ENCODE data around the gene ARHGEF28. TPM values are rescaled to one million over a fixed set of nuclear protein-coding genes. Genes with fewer than 3 reads are reported as not detected.

Gene ARHGEF28
- polyA plus RNA-seq, 3 donors = not detected

- Mint-ChIP-seq H3K27ac (no peak overlapping the region), H3K4me3 (no peak overlapping the region), H3K9me3 (peaks cover 0 to 3% (median 0%) of the 10 kb centered on the region in 7 donors), H3K36me3 (no peaks in the 10 kb centered on the region), H3K27me3 (ENCODE audit: low read depth in 3 of 3) (peaks cover 0 to 10% (median 3%) of the 10 kb centered on the region in 3 donors), H3K4me1 (no peaks in the 10 kb centered on the region)
- no peaks in the 10 kb centered on the region for H3K4me1 ChIP-seq (ENCODE audit: control insufficient read depth in 1 of 2, insufficient read depth in 2 of 2, low read length in 2 of 2)
- no peaks in the 10 kb centered on the region for H3K27me3 ChIP-seq (ENCODE audit: control insufficient read depth in 2 of 2, insufficient read depth in 2 of 2, low read length in 2 of 2)
- no peak overlapping the region for H3K4me3 ChIP-seq (replicated peaks in 1 of 3; ENCODE audit: low read depth in 2 of 3, low read length in 3 of 3)
- DNase-seq = no peak
- H3K27ac ChIP-seq (ENCODE audit: low read depth in 1 of 2, low read length in 2 of 2) = no peak overlapping the region
- no peak overlapping the region for H3K4me2 ChIP-seq (replicated peaks; ENCODE audit: extremely low read depth, low read length, poor library complexity, severe bottlenecking)
- H3K9me3 ChIP-seq (replicated peaks in 1 of 2; ENCODE audit: control insufficient read depth in 1 of 2, insufficient read depth in 1 of 2, low read length in 2 of 2) = no peaks in the 10 kb centered on the region
- intact Hi-C loops (cut with micrococcal nuclease) = no loop called here
- WGBS (ENCODE audit: insufficient coverage) = 90% methylated on average over 3 of the region's 4 CpGs
- H3K9ac ChIP-seq (ENCODE audit: insufficient read depth, low read length, poor library complexity, severe bottlenecking) = no peak overlapping the region
- no peak overlapping the region for H2AFZ ChIP-seq (ENCODE audit: insufficient read depth, low read depth, low read length, poor library complexity, severe bottlenecking)
- TF ChIP-seq CTCF (IDR thresholded peaks at IDR 0.05) = no peak
- H3K36me3 ChIP-seq (replicated peaks in 1 of 2; ENCODE audit: control insufficient read depth in 1 of 2, insufficient read depth in 2 of 2, low read length in 2 of 2) = no peaks in the 10 kb centered on the region
- H4K20me1 ChIP-seq (ENCODE audit: insufficient read depth, low read length) = no peaks in the 10 kb centered on the region
- no peaks in the 10 kb centered on the region for H3K79me2 ChIP-seq (ENCODE audit: insufficient read depth, low read length)
Measured at GRCh38 chr5:73740274-73740790, 114.3 kb downstream of the ARHGEF28 start.

- Mint-ChIP-seq H3K4me3 (no peak overlapping the region), H3K9me3 (no peaks in the 10 kb centered on the region), H3K27ac (no peak overlapping the region), H3K4me1 (no peaks in the 10 kb centered on the region), H3K27me3 (ENCODE audit: low read depth in 3 of 3) (peaks cover 3 to 6% (median 4%) of the 10 kb centered on the region in 3 donors), H3K36me3 (no peaks in the 10 kb centered on the region)
- TF ChIP-seq CTCF (IDR thresholded peaks at IDR 0.05) = no peak
- Histone ChIP-seq H3K27ac (ENCODE audit: low read depth in 1 of 2, low read length in 2 of 2) (no peak overlapping the region), H3K4me3 (replicated peaks in 1 of 3; ENCODE audit: low read depth in 2 of 3, low read length in 3 of 3) (no peak overlapping the region), H3K79me2 (ENCODE audit: insufficient read depth, low read length) (no peaks in the 10 kb centered on the region), H3K9ac (ENCODE audit: insufficient read depth, low read length, poor library complexity, severe bottlenecking) (no peak overlapping the region), H2AFZ (ENCODE audit: insufficient read depth, low read depth, low read length, poor library complexity, severe bottlenecking) (no peak overlapping the region), H3K4me2 (replicated peaks; ENCODE audit: extremely low read depth, low read length, poor library complexity, severe bottlenecking) (no peak overlapping the region), H3K9me3 (replicated peaks in 1 of 2; ENCODE audit: control insufficient read depth in 1 of 2, insufficient read depth in 1 of 2, low read length in 2 of 2) (no peaks in the 10 kb centered on the region), H3K27me3 (ENCODE audit: control insufficient read depth in 2 of 2, insufficient read depth in 2 of 2, low read length in 2 of 2) (no peaks in the 10 kb centered on the region), H3K4me1 (ENCODE audit: control insufficient read depth in 1 of 2, insufficient read depth in 2 of 2, low read length in 2 of 2) (no peaks in the 10 kb centered on the region), H4K20me1 (ENCODE audit: insufficient read depth, low read length) (no peaks in the 10 kb centered on the region), H3K36me3 (replicated peaks in 1 of 2; ENCODE audit: control insufficient read depth in 1 of 2, insufficient read depth in 2 of 2, low read length in 2 of 2) (no peaks in the 10 kb centered on the region)
- no peak for DNase-seq
- WGBS (ENCODE audit: insufficient coverage) = no CpG with 5 or more reads among the region's 2 CpGs
- intact Hi-C loops (cut with micrococcal nuclease) = no loop called here
Measured at GRCh38 chr5:73743161-73743560, 117.2 kb downstream of the ARHGEF28 start.

All from CD14-positive monocyte (primary cell).